Central memory CD4-positive, alpha-beta T cell (primary cell): ENCODE results near the gene TRERF1.
A peak's percentile ranks its signal among the peaks of the same experiment; 100 is the strongest.
"Not testable (repeated sequence)": the region's sequence is repeated elsewhere in the genome, so short reads cannot be mapped to it uniquely, and the experiment has no call there.

Experiments
- DNase-seq: peaks from one replicate; pipeline ENCODE4 v3.0.0; 2022

The TRERF1 gene

GRCh38 chr6:42450477-42451332 is 1.0 kb downstream of the TRERF1 start:
- DNase-seq, result no peak

GRCh38 chr6:42449917-42450476 is 1.7 kb downstream of the TRERF1 start:
- no peak for DNase-seq

- DNase-seq, result no peak
These were observed 2.6 kb downstream of the TRERF1 start for GRCh38 chr6:42448927-42449659.

GRCh38 chr6:42448391-42448790 is 3.3 kb downstream of the TRERF1 start:
- no peak for DNase-seq

GRCh38 chr6:42446996-42447395 is 4.7 kb downstream of the TRERF1 start:
- no peak for DNase-seq

- DNase-seq, result no peak
These were observed 5.4 kb downstream of the TRERF1 start for GRCh38 chr6:42446370-42446769.

- DNase-seq, result not testable (repeated sequence)
These were observed 5.8 kb downstream of the TRERF1 start for GRCh38 chr6:42445955-42446354.

- DNase-seq, result no peak
These were observed 8.2 kb downstream of the TRERF1 start for GRCh38 chr6:42443312-42444060.

- no peak for DNase-seq
These were observed 10.0 kb downstream of the TRERF1 start for GRCh38 chr6:42441697-42442081.

GRCh38 chr6:42440778-42441696 is 10.7 kb downstream of the TRERF1 start:
- DNase-seq, result no peak

- DNase-seq, result no peak
These were observed 11.7 kb downstream of the TRERF1 start for GRCh38 chr6:42440027-42440426.

- no peak for DNase-seq
These were observed 14.9 kb downstream of the TRERF1 start for GRCh38 chr6:42436825-42437224.

GRCh38 chr6:42434237-42434636 is 17.5 kb downstream of the TRERF1 start:
- DNase-seq, result no peak

- no peak for DNase-seq
These were observed 18.3 kb downstream of the TRERF1 start for GRCh38 chr6:42433409-42433808.

GRCh38 chr6:42431877-42432276 is 19.8 kb downstream of the TRERF1 start:
- no peak for DNase-seq

- no peak for DNase-seq
These were observed 20.4 kb downstream of the TRERF1 start for GRCh38 chr6:42431356-42431755.

- no peak for DNase-seq
These were observed 21.9 kb downstream of the TRERF1 start for GRCh38 chr6:42429836-42430235.

GRCh38 chr6:42429042-42429585 is 22.6 kb downstream of the TRERF1 start:
- DNase-seq, result no peak

GRCh38 chr6:42428326-42429041 is 23.2 kb downstream of the TRERF1 start:
- peak; percentile 58 for DNase-seq

- DNase-seq, result no peak
These were observed 23.9 kb downstream of the TRERF1 start for GRCh38 chr6:42427871-42428270.

GRCh38 chr6:42426191-42426590 is 25.5 kb downstream of the TRERF1 start:
- no peak for DNase-seq
